Common myeloid progenitor, CD34-positive (primary cell): Measurements from ENCODE around the gene KAZN.
"Not testable (repeated sequence)": the region's sequence is repeated elsewhere in the genome, so short reads cannot be mapped to it uniquely, and the experiment has no call there.

Source experiments
- CTCF ChIA-PET: fragments of 350-600 bp; sonication (Branson Sonifier 250); formaldehyde crosslinking; loops from one replicate; lab custom pipeline; 2021; ENCODE audit warnings: antibody characterized with exemption; lab: Charles Lee
- POLR2A ChIA-PET: fragments of 350-600 bp; sonication (Branson Sonifier 250); formaldehyde crosslinking; loops from one replicate; lab custom pipeline; 2021; ENCODE audit warnings: antibody characterized with exemption; lab: Charles Lee
- DNase-seq, 3 donors: peaks; one replicate each; pipeline versions ENCODE4 v3.0.0 to v3.0.0-alpha.2; 2013
- H3K27ac ChIP-seq, 2 experiments: 1 replicate in 1 of 2; 2 replicates in 1 of 2; pipeline ENCODE4 v1.7.0; 2013; ENCODE audit warnings: inconsistent platforms in 2 of 2, low read length in 2 of 2, mild to moderate bottlenecking in 2 of 2, low read depth in 1 of 2, moderate library complexity in 1 of 2; ENCODE audit not compliant: severe bottlenecking in 2 of 2, insufficient read depth in 1 of 2, poor library complexity in 1 of 2
- H3K27me3 ChIP-seq, 5 experiments: replicated peaks in 2 of 5; 1 replicate in 3 of 5; 2 replicates in 2 of 5; pipeline versions ENCODE4 v1.6.1 to v1.7.0; 2013; ENCODE audit warnings: low read length in 4 of 5, mild to moderate bottlenecking in 2 of 5, moderate library complexity in 2 of 5, inconsistent platforms in 1 of 5; ENCODE audit not compliant: insufficient read depth in 5 of 5, control insufficient read depth in 4 of 5
- H3K36me3 ChIP-seq, 4 experiments: 1 replicate in 2 of 4; 2 replicates in 2 of 4; pipeline versions ENCODE4 v1.6.1 to v1.7.0; 2013; ENCODE audit warnings: low read length in 3 of 4, control low read depth in 1 of 4, mild to moderate bottlenecking in 1 of 4; ENCODE audit not compliant: control insufficient read depth in 4 of 4, insufficient read depth in 4 of 4
- H3K4me1 ChIP-seq, 4 experiments: 1 replicate in 3 of 4; 2 replicates in 1 of 4; pipeline versions ENCODE4 v1.6.1 to v1.7.1; 2013; ENCODE audit warnings: low read length in 3 of 4, mild to moderate bottlenecking in 3 of 4, control low read depth in 1 of 4, inconsistent platforms in 1 of 4, moderate library complexity in 1 of 4; ENCODE audit not compliant: control insufficient read depth in 4 of 4, insufficient read depth in 4 of 4; ENCODE audit errors: control extremely low read depth in 1 of 4
- H3K4me3 ChIP-seq, 7 experiments: 1 replicate in 4 of 7; 2 replicates in 3 of 7; pipeline versions ENCODE4 v1.5.1 to v1.7.0; 2013; ENCODE audit warnings: mild to moderate bottlenecking in 7 of 7, low read length in 6 of 7, moderate library complexity in 6 of 7, inconsistent platforms in 2 of 7, low read depth in 2 of 7, control low read depth in 1 of 7; ENCODE audit not compliant: insufficient read depth in 4 of 7, control insufficient read depth in 1 of 7; ENCODE audit errors: extremely low read depth in 1 of 7
- H3K9me3 ChIP-seq, 5 experiments: 1 replicate in 4 of 5; 2 replicates in 1 of 5; pipeline versions ENCODE4 v1.6.1 to v1.7.1; 2013; ENCODE audit warnings: low read length in 4 of 5, mild to moderate bottlenecking in 2 of 5, inconsistent platforms in 1 of 5, low read depth in 1 of 5, moderate library complexity in 1 of 5; ENCODE audit not compliant: control insufficient read depth in 4 of 5, insufficient read depth in 2 of 5; ENCODE audit errors: control extremely low read depth in 1 of 5
- WGBS: methylation state at CpG from one replicate; pipeline ENCODE4 v1.1.5; 2013; ENCODE audit not compliant: insufficient coverage; 5-methylcytosine and 5-hydroxymethylcytosine counted together

The KAZN gene

DNA sequence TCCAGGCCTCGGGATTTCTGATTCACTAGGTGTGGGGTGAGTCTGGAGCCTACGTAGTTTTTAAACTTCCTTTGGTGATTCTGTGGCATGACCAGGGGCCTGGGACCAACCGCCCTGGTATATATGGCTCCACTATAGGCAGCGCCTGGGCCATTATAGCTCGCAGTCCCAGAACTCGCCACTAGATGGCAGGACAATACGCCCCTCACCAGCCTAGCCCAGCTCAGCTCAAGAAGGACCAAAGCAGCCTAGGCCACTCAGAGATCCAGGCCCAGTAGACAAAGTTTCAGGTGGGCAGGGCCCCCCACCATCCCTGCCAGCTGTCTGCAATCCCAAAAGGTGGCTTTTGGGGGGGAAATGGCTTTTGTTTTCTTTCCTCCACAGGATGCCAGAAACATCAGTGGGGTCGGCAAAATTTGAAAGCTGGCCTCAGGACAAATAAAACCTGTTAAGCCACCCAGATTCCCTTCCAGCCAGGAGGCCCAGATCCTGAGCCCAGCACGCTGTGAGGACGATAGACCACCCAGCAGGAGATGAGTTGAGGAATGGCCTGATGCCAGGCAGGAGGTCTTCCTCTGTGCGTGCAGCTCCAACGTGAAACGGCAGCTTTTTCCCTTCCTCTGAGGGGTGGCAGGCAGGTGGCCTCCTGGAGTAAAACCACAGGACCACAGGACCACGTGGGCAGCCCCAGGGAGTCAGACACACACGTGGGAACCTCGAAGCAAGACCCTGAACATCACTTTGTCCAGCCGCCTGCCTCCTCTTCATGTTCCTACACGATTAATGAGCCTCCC, 530.2 kb downstream of the KAZN start:
- Histone ChIP-seq H3K27ac (no peak overlapping the region), H3K4me3 (no peak overlapping the region), H3K36me3 (no peaks in the 10 kb centered on the region), H3K4me1 (peaks cover 0 to 4% (median 4%) of the 10 kb centered on the region in 4 experiments), H3K27me3 (no peaks in the 10 kb centered on the region), H3K9me3 (peaks cover 1 to 13% (median 6%) of the 10 kb centered on the region in 5 experiments)
- peak; percentile 75 to 86 (median 80) for DNase-seq
- WGBS, result 23% methylated on average over 11 of the region's 18 CpGs
- ChIA-PET POLR2A (interaction anchor here (0.7 to 1.9 kb wide), 3 partner anchors 13 to 144 kb away, joined by 4 to 8 read pairs (median 4); partner anchors contain the start of gene TMEM51), CTCF (interaction anchor here (0.6 to 10.7 kb wide), 23 partner anchors 8 to 176 kb away, joined by 3 to 111 read pairs (median 5); partner anchors contain the start of genes FHAD1 and TMEM51)

DNA sequence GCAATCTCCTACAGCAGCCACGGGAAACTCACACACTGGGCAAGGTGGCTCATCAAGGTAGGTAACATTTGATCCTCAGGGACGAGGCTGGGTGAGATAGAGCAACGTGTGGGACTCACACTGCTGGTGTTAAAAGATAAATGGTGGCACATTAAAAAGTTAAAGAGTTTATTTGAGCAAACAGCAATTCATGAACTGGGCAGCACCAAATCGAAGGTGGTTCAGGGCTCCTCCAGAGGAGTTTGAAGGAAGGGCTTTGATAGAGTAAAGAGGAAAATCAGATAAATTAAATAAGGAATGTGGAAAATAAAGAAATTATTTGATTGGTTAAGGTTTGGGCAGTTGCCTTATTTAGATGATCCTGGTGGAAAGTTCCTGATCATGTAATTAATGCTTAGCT, 531.5 kb downstream of the KAZN start:
- no peak overlapping the region for H3K27ac ChIP-seq
- POLR2A ChIA-PET, result interaction anchor here (1.9 kb wide), 1 partner anchor 12 kb away, joined by 8 read pairs; no protein-coding TSS in a partner anchor
- peaks cover under 1 to 6% (median 5%) of the 10 kb centered on the region in 4 experiments for H3K4me1 ChIP-seq
- H3K36me3 ChIP-seq, result no peaks in the 10 kb centered on the region
- CTCF ChIA-PET, result interaction anchor here (1.1 to 10.7 kb wide), 6 partner anchors 11 to 142 kb away, joined by 3 to 111 read pairs (median 40); partner anchors contain the start of gene TMEM51
- no peak overlapping the region for H3K4me3 ChIP-seq
- no peaks in the 10 kb centered on the region for H3K27me3 ChIP-seq
- H3K9me3 ChIP-seq, result peaks cover 1 to 13% (median 6%) of the 10 kb centered on the region in 5 experiments
- peak in 1 of 3 donors; percentile 39 for DNase-seq
- 95% methylated on average over 4 of the region's 4 CpGs for WGBS

DNA sequence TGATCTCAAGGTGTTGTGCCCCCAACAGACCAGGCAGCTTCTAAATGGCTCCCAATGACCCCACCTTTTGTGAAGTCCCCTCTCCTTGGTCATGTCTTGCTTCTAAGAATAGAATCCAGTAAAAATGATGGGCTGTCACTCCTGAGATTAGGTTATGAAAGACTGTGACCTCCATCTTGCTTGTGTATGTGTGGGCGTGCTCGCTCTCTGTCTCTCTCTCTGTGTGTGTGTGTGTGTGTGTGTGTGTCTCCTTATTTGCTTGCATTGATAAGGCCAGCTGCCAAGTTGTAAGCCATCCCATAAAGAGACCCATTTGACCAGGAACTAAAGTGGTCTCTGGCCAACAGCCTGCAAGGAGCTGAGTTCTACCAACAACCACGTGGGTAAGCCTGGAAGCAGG, 532.1 kb downstream of the KAZN start:
- Histone ChIP-seq H3K27me3 (no peaks in the 10 kb centered on the region), H3K4me1 (peaks cover 2 to 8% (median 6%) of the 10 kb centered on the region in 4 experiments), H3K27ac (no peak overlapping the region), H3K4me3 (no peak overlapping the region), H3K36me3 (no peaks in the 10 kb centered on the region), H3K9me3 (peaks cover 1 to 13% (median 6%) of the 10 kb centered on the region in 5 experiments)
- ChIA-PET POLR2A (no interaction called here), CTCF (interaction anchor here (0.9 to 10.7 kb wide), 6 partner anchors 10 to 142 kb away, joined by 3 to 111 read pairs (median 38); partner anchors contain the start of gene TMEM51)
- 100% methylated on average over 2 of the region's 3 CpGs for whole genome bisulfite sequencing
- no peak for DNase-seq

DNA sequence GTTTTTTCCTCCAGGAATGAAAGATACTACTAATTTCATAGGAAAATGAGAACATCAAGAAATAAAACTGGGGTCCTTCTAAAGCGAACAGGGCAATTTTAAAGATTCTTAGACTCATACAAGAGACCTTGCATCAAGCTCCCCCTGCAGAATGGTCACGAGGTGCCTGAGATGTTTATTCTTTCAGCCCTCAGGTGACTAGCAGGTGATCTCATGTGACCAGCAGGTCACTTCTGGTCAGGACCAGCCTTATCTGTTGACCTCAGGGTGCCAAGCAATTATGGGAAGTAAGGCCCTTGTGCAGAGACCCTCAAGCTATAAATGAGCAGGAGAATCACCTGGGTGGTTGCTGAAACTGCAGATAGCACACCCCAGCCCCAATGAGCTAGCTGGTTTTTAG, 534.5 kb downstream of the KAZN start:
- Histone ChIP-seq H3K9me3 (peaks cover 1 to 13% (median 6%) of the 10 kb centered on the region in 5 experiments), H3K27ac (no peak overlapping the region), H3K4me1 (peaks cover 2 to 15% (median 12%) of the 10 kb centered on the region in 4 experiments), H3K27me3 (no peaks in the 10 kb centered on the region), H3K4me3 (no peak overlapping the region), H3K36me3 (no peaks in the 10 kb centered on the region)
- CTCF ChIA-PET, result interaction anchor here (1.5 to 10.7 kb wide), 2 partner anchors 22 to 171 kb away, joined by 5 to 111 read pairs; partner anchors contain the start of gene TMEM51
- WGBS, result 100% methylated on average over 2 of the region's 2 CpGs
- POLR2A ChIA-PET, result interaction anchor here (0.6 kb wide), 1 partner anchor 30 kb away, joined by 3 read pairs; no protein-coding TSS in a partner anchor
- no peak for DNase-seq

DNA sequence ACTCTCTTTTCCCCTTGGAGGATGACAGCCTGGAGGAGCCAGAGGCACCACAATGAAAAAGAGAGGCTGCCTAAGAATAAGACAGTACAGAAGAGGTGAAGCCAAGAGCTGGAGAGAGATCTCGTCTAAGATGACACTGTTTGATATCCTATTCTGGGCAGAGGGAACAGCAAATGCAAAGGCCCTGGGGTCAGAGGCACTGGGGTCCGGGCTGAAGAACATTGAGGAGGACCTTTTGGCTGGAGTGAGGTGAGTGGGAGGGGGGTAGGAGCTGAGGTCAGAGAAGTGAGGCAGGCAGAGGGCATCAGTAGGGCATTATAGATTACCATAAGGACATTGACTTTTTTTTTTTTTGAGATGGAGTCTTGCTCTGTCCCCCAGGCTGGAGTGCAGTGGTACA, 535.8 kb downstream of the KAZN start:
- peaks cover 1 to 13% (median 6%) of the 10 kb centered on the region in 5 experiments for H3K9me3 ChIP-seq
- no peak overlapping the region for H3K27ac ChIP-seq
- peaks cover 2 to 16% (median 11%) of the 10 kb centered on the region in 4 experiments for H3K4me1 ChIP-seq
- POLR2A ChIA-PET, result no interaction called here
- CTCF ChIA-PET, result interaction anchor here (1.5 to 10.7 kb wide), 2 partner anchors 21 to 170 kb away, joined by 5 to 111 read pairs; partner anchors contain the start of gene TMEM51
- 100% methylated on average over 2 of the region's 2 CpGs for WGBS
- no peak overlapping the region for H3K4me3 ChIP-seq
- no peaks in the 10 kb centered on the region for H3K27me3 ChIP-seq
- no peaks in the 10 kb centered on the region for H3K36me3 ChIP-seq
- no peak for DNase-seq

DNA sequence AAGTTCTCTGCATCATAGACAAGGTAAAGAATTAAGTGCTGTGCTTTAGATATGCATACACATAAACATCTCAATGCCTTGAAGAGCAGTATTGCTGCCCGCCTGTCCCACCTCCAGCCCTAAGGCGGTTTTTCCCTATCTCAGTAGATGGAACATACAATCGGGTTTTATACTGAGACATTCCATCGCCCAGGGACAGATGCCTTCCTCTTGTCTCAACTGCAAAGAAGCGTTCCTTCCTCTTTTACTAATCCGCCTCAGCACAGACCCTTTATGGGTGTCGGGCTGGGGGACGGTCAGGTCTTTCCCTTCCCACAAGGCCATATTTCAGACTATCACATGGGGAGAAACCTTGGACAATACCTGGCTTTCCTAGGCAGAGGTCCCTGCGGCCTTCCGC, 537.1 kb downstream of the KAZN start:
- H3K27ac ChIP-seq, H3K36me3 ChIP-seq, H3K9me3 ChIP-seq, H3K27me3 ChIP-seq, POLR2A ChIA-PET, H3K4me3 ChIP-seq: not testable (repeated sequence)
- WGBS, result 40% methylated on average over 1 of the region's 10 CpGs
- CTCF ChIA-PET, result interaction anchor here (1.7 to 10.7 kb wide), 2 partner anchors 19 to 134 kb away, joined by 3 to 111 read pairs; partner anchors contain the start of gene TMEM51
- peak in 2 of 3 donors; percentile 51 to 64 for DNase-seq
- H3K4me1 ChIP-seq, result peaks cover 2 to 27% (median 18%) of the 10 kb centered on the region in 4 experiments
